Liver (tissue), 9 donors: ENCODE results near the gene SNIP1. TPM values are rescaled to one million over a fixed set of nuclear protein-coding genes. Genes with fewer than 3 reads are reported as not detected.

Source experiments
- DNase-seq: peaks from one replicate; pipeline ENCODE4 v3.0.0-alpha.2; 2017; ENCODE audit warnings: low spot score
- H3K27ac ChIP-seq, 2 donors: one replicate each; pipeline ENCODE4 v1.7.0; 2013; ENCODE audit warnings: inconsistent platforms in 2 of 2, low read length in 2 of 2, control low read depth in 1 of 2, low read depth in 1 of 2, mild to moderate bottlenecking in 1 of 2
- H3K27me3 ChIP-seq, 4 donors: one replicate each; pipeline versions ENCODE4 v1.6.1 to v1.7.0; 2013; ENCODE audit warnings: low read length in 3 of 4, inconsistent platforms in 1 of 4, mild to moderate bottlenecking in 1 of 4, moderate library complexity in 1 of 4; ENCODE audit not compliant: control insufficient read depth in 4 of 4, insufficient read depth in 4 of 4
- H3K36me3 ChIP-seq, 4 donors: one replicate each; pipeline versions ENCODE4 v1.6.1 to v1.7.0; 2013; ENCODE audit warnings: low read length in 3 of 4, mild to moderate bottlenecking in 3 of 4, low read depth in 1 of 4, moderate library complexity in 1 of 4; ENCODE audit not compliant: control insufficient read depth in 4 of 4, insufficient read depth in 3 of 4
- H3K4me1 ChIP-seq, 4 donors: one replicate each; pipeline versions ENCODE4 v1.6.1 to v1.7.0; 2013; ENCODE audit warnings: low read length in 3 of 4, mild to moderate bottlenecking in 3 of 4, moderate library complexity in 1 of 4; ENCODE audit not compliant: control insufficient read depth in 4 of 4, insufficient read depth in 4 of 4
- H3K4me3 ChIP-seq, 3 donors: one replicate each; pipeline versions ENCODE4 v1.6.1 to v1.7.0; 2013; ENCODE audit warnings: low read length in 3 of 3, control low read depth in 1 of 3, low read depth in 1 of 3, mild to moderate bottlenecking in 1 of 3
- H3K9ac ChIP-seq, 2 donors: one replicate each; pipeline ENCODE4 v1.7.0; 2013; ENCODE audit warnings: low read length in 2 of 2, mild to moderate bottlenecking in 2 of 2, moderate library complexity in 2 of 2, control low read depth in 1 of 2, low read depth in 1 of 2
- H3K9me3 ChIP-seq, 4 donors: one replicate each; pipeline versions ENCODE4 v1.6.1 to v1.7.0; 2013; ENCODE audit warnings: low read length in 3 of 4; ENCODE audit not compliant: control insufficient read depth in 4 of 4
- ATF3 ChIP-seq: IDR thresholded peaks from 2 replicates; pipeline ENCODE4 v1.6.1; 2016; ENCODE audit warnings: antibody characterized with exemption
- CTCF ChIP-seq: fragments of 150-350 bp; IDR thresholded peaks from 2 replicates; pipeline ENCODE4 v1.5.1; 2017; ENCODE audit warnings: improper control_type of control experiment, low read depth, low read length; ENCODE audit not compliant: missing input control
- EGR1 ChIP-seq, 2 donors: IDR thresholded peaks; 2 replicates each; pipeline ENCODE4 v1.6.1; 2016 to 2018; ENCODE audit warnings: antibody characterized with exemption in 2 of 2, low read depth in 2 of 2
- FOXA1 ChIP-seq: IDR thresholded peaks from 2 replicates; pipeline ENCODE4 v1.6.1; 2016; ENCODE audit warnings: antibody characterized with exemption
- FOXA2 ChIP-seq: IDR thresholded peaks from 2 replicates; pipeline ENCODE4 v1.6.1; 2016; ENCODE audit warnings: antibody characterized with exemption
- GABPA ChIP-seq, 2 donors: IDR thresholded peaks in 1 of 2; conservative IDR thresholded peaks in 1 of 2; 2 replicates each; pipeline ENCODE4 v1.6.1; 2016; ENCODE audit warnings: antibody characterized with exemption in 2 of 2, mild to moderate bottlenecking in 1 of 2, moderate library complexity in 1 of 2
- HNF4A ChIP-seq, 2 donors: conservative IDR thresholded peaks; 2 replicates each; pipeline ENCODE4 v1.6.1; 2016; ENCODE audit warnings: antibody characterized with exemption in 2 of 2, mild to moderate bottlenecking in 2 of 2
- HNF4G ChIP-seq: IDR thresholded peaks from 2 replicates; pipeline ENCODE4 v1.6.1; 2016; ENCODE audit warnings: antibody characterized with exemption
- JUND ChIP-seq, 2 donors: IDR thresholded peaks; 2 replicates each; pipeline ENCODE4 v1.6.1; 2016; ENCODE audit warnings: antibody characterized with exemption in 2 of 2
- MAX ChIP-seq: IDR thresholded peaks from 2 replicates; pipeline ENCODE4 v1.6.1; 2016; ENCODE audit warnings: antibody characterized with exemption
- NR2F2 ChIP-seq: IDR thresholded peaks from 2 replicates; pipeline ENCODE4 v1.6.1; 2016; ENCODE audit warnings: antibody characterized with exemption
- RAD21 ChIP-seq, 2 donors: IDR thresholded peaks; 2 replicates each; pipeline ENCODE4 v1.6.1; 2016; ENCODE audit warnings: antibody characterized with exemption in 2 of 2, mild to moderate bottlenecking in 2 of 2
- RXRA ChIP-seq, 2 donors: IDR thresholded peaks; 2 replicates each; pipeline ENCODE4 v1.6.1; 2017 to 2018; ENCODE audit warnings: antibody characterized with exemption in 2 of 2, mild to moderate bottlenecking in 1 of 2
- SP1 ChIP-seq: IDR thresholded peaks from 2 replicates; pipeline ENCODE4 v1.6.1; 2018; ENCODE audit warnings: antibody characterized with exemption, mild to moderate bottlenecking
- TAF1 ChIP-seq: conservative IDR thresholded peaks from 2 replicates; pipeline ENCODE4 v1.6.1; 2016; ENCODE audit warnings: antibody characterized with exemption, mild to moderate bottlenecking
- YY1 ChIP-seq: IDR thresholded peaks from 2 replicates; pipeline ENCODE4 v1.6.1; 2016; ENCODE audit warnings: antibody characterized with exemption, mild to moderate bottlenecking
- ZBTB33 ChIP-seq: IDR thresholded peaks from 2 replicates; pipeline ENCODE4 v1.6.1; 2016; ENCODE audit warnings: antibody characterized with exemption
- WGBS: extraction: QIAGEN DNeasy Blood & Tissue Kit; methylation state at CpG from one replicate; pipeline ENCODE4 v1.1.7; 2013; 5-methylcytosine and 5-hydroxymethylcytosine counted together
- polyA plus RNA-seq, 2 donors: library from polyadenylated mRNA; stranded (reverse) in 1 of 2; unstranded in 1 of 2; fragments of 200-250 nt in 1 of 2; fragments of >200 nt in 1 of 2; fragmentation: Nextera tagmentation in 1 of 2; extraction: Ambion mirVana in 1 of 2; gene quantifications; one replicate each; pipeline versions ENCODE4 v1.2.1 to v1.2.3, GENCODE V29; 2013 to 2015
- total RNA-seq, 2 donors: library from RNA; depleted of rRNA; stranded (reverse); fragments of >200 nt; gene quantifications; one replicate each; pipeline ENCODE4 v1.2.3, GENCODE V29; 2014
- donor health status: healthy.
- donor health status: healthy.
- donor health status: healthy.
- donor health status: healthy.
- donor health status: healthy.

SNIP1 gene
- total and polyA plus RNA-seq, 4 donors = 1.8 to 9.7 (median 5.3) TPM

GRCh38 chr1:37599940-37600339 is 45.8 kb upstream of the SNIP1 start:
- Histone ChIP-seq H3K27ac (no peak overlapping the region), H3K4me1 (peaks cover 3 to 13% (median 7%) of the 10 kb centered on the region in 4 donors), H3K4me3 (no peak overlapping the region), H3K9me3 (no peaks in the 10 kb centered on the region), H3K9ac (no peak overlapping the region), H3K27me3 (no peaks in the 10 kb centered on the region), H3K36me3 (no peaks in the 10 kb centered on the region)
- no peak for DNase-seq
- TF ChIP-seq ATF3 = no peak
- no peak for TF ChIP-seq TAF1
- no peak for TF ChIP-seq HNF4A (conservative IDR thresholded peaks at IDR 0.05)
- TF ChIP-seq MAX = no peak
- no peak for TF ChIP-seq NR2F2
- TF ChIP-seq ZBTB33 = no peak
- peak in 1 of 2 donors; percentile 30 for TF ChIP-seq RXRA (IDR thresholded peaks at IDR 0.05)
- 74% methylated on average over 5 of the region's 5 CpGs for WGBS

GRCh38 chr1:37596182-37596667 is 42.1 kb upstream of the SNIP1 start:
- H3K9ac ChIP-seq = peak overlapping the region in 1 of 2 donors; percentile 32
- H3K9me3 ChIP-seq = no peaks in the 10 kb centered on the region
- no peak for DNase-seq
- peaks cover 0 to 15% (median 10%) of the 10 kb centered on the region in 4 donors for H3K36me3 ChIP-seq
- 2% methylated on average over 3 of the region's 3 CpGs for WGBS
- peak overlapping the region; percentile 75 to 100 (median 97) for H3K4me3 ChIP-seq
- no peaks in the 10 kb centered on the region for H3K27me3 ChIP-seq
- peak overlapping the region; percentile 72 to 84 for H3K27ac ChIP-seq
- no peak for TF ChIP-seq ATF3
- TF ChIP-seq RAD21 (IDR thresholded peaks at IDR 0.05) = peak in 1 of 2 donors; percentile 2
- peak in 1 of 2 donors; percentile 13 for TF ChIP-seq GABPA (IDR thresholded peaks at IDR 0.05 in 1 of 2, conservative IDR thresholded peaks at IDR 0.05 in 1 of 2)
- H3K4me1 ChIP-seq = peaks cover 4 to 19% (median 18%) of the 10 kb centered on the region in 4 donors

- peak; percentile 97 for DNase-seq
- Histone ChIP-seq H3K9me3 (no peaks in the 10 kb centered on the region), H3K27me3 (no peaks in the 10 kb centered on the region), H3K4me3 (peak within 1 kb of the TSS; percentile 75 to 100 (median 97)), H3K9ac (peak within 1 kb of the TSS; percentile 78 to 97), H3K27ac (peak within 1 kb of the TSS; percentile 72 to 84), H3K4me1 (peaks cover 4 to 19% (median 18%) of the 10 kb centered on the region in 4 donors), H3K36me3 (peaks cover under 1 to 21% (median 15%) of the 10 kb centered on the region in 4 donors)
- WGBS = under 1% methylated on average over 51 of the region's 51 CpGs
- TF ChIP-seq HNF4G (no peak), FOXA1 (no peak), CTCF (no peak), NR2F2 (no peak), JUND (IDR thresholded peaks at IDR 0.05) (no peak), ATF3 (no peak), MAX (peak; percentile 33), TAF1 (no peak), YY1 (peak; percentile 35), HNF4A (conservative IDR thresholded peaks at IDR 0.05) (peak in 1 of 2 donors; percentile 7), RXRA (IDR thresholded peaks at IDR 0.05) (peak; percentile 63 to 64), RAD21 (IDR thresholded peaks at IDR 0.05) (peak in 1 of 2 donors; percentile 14), SP1 (peak; percentile 48), EGR1 (IDR thresholded peaks at IDR 0.05; ENCODE audit: low read depth in 2 of 2) (peak; percentile 79 to 88), FOXA2 (no peak)
These were observed 41.5 kb upstream of the SNIP1 start, which contains the start of gene GNL2 for GRCh38 chr1:37595440-37596181. Gene GNL2 (minus strand): TSS chr1:37595937. CDS start chr1:37595822, 115 bp downstream.
